ENCODE measurements around the gene FOXJ3. TPM values are rescaled to one million over a fixed set of nuclear protein-coding genes. Genes with fewer than 3 reads are reported as not detected.

Gene FOXJ3
- total and polyA plus RNA-seq, 2 donors (not counting 1 experiment from before 2014, with no cell fraction given): 22.6 to 29.5 TPM

DNA sequence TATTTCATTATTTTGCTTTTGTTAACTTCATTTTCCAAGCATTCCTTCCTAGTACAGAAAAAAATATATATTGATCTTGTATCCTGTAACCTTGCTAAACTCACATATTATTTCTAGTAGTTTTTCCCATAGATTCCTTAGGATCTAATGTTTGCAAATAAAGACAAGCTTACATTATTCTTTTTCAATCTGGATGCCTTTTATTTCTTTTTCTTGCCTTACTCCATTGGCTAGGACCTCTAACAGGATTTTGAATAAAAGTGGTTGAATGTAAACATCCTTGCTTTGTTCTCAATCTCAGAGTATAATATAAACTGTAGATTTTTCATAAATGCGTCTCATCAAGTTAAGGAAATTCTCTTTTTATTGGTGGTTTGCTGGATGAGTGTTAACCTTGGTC, 96.0 kb downstream of the FOXJ3 start:
- Histone ChIP-seq H3K4me2 (ENCODE audit: extremely low read depth, insufficient read depth, low read length) (no peak overlapping the region), H3K27ac (ENCODE audit: insufficient read depth, low read length) (no peak overlapping the region), H2AFZ (ENCODE audit: low read length) (no peak overlapping the region), H3K4me3 (replicated peaks in 1 of 4; ENCODE audit: control extremely low read depth in 1 of 4, insufficient read depth in 1 of 4, low read depth in 3 of 4, low read length in 4 of 4) (no peak overlapping the region), H3K36me3 (ENCODE audit: control insufficient read depth, insufficient read depth, low read length) (peaks cover 2% of the 10 kb centered on the region), H3K79me2 (ENCODE audit: control insufficient read depth, insufficient read depth, low read length) (peaks cover 21% of the 10 kb centered on the region), H3K9me3 (ENCODE audit: control insufficient read depth, insufficient read depth, low read depth, low read length) (no peaks in the 10 kb centered on the region), H4K20me1 (ENCODE audit: control insufficient read depth, extremely low read depth, insufficient read depth, low read length) (no peaks in the 10 kb centered on the region), H3K27me3 (ENCODE audit: control insufficient read depth, insufficient read depth, low read length) (no peaks in the 10 kb centered on the region), H3K4me1 (ENCODE audit: control insufficient read depth, extremely low read depth, insufficient read depth, low read length) (no peaks in the 10 kb centered on the region), H3K9ac (ENCODE audit: insufficient read depth, low read length) (no peak overlapping the region)
- TF ChIP-seq EZH2 (IDR thresholded peaks at IDR 0.05; ENCODE audit: low read length, missing control alignments): no peak
- TF ChIP-seq, protein P1, sequence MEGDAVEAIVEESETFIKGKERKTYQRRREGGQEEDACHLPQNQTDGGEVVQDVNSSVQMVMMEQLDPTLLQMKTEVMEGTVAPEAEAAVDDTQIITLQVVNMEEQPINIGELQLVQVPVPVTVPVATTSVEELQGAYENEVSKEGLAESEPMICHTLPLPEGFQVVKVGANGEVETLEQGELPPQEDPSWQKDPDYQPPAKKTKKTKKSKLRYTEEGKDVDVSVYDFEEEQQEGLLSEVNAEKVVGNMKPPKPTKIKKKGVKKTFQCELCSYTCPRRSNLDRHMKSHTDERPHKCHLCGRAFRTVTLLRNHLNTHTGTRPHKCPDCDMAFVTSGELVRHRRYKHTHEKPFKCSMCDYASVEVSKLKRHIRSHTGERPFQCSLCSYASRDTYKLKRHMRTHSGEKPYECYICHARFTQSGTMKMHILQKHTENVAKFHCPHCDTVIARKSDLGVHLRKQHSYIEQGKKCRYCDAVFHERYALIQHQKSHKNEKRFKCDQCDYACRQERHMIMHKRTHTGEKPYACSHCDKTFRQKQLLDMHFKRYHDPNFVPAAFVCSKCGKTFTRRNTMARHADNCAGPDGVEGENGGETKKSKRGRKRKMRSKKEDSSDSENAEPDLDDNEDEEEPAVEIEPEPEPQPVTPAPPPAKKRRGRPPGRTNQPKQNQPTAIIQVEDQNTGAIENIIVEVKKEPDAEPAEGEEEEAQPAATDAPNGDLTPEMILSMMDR (conservative IDR thresholded peaks at IDR 0.05 in 1 of 2, IDR thresholded peaks at IDR 0.05 in 1 of 2; ENCODE audit: low read depth in 1 of 2, low read length in 2 of 2): no peak
- DNase-seq (ENCODE audit: low read depth in 2 of 2): no peak

DNA sequence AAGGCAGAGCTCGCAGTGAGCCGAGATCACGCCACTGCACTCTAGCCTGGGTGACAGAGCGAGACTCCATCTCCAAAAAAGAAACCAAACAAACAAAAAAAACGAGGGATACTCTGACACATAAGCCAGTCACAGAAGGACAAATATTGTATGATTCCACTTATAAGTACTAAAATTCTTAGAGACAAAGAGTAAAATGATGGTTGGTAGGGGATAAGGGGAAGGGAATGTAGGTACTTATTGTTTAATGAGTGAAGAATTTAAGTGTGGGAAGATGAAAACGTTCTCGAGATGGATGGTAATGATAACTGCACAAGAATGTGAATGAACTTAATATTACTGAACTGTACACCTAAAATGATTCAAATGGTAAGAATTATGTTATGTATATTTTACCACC, 103.8 kb downstream of the FOXJ3 start:
- no peak overlapping the region for H3K4me3 ChIP-seq (replicated peaks in 1 of 4; ENCODE audit: control extremely low read depth in 1 of 4, insufficient read depth in 1 of 4, low read depth in 3 of 4, low read length in 4 of 4)
- peaks cover 3% of the 10 kb centered on the region for H3K79me2 ChIP-seq (ENCODE audit: control insufficient read depth, insufficient read depth, low read length)
- no peak overlapping the region for H3K9ac ChIP-seq (ENCODE audit: insufficient read depth, low read length)
- H3K9me3 ChIP-seq (ENCODE audit: control insufficient read depth, insufficient read depth, low read depth, low read length): no peaks in the 10 kb centered on the region
- H3K27ac ChIP-seq (ENCODE audit: insufficient read depth, low read length): no peak overlapping the region
- H3K36me3 ChIP-seq (ENCODE audit: control insufficient read depth, insufficient read depth, low read length): no peaks in the 10 kb centered on the region
- H2AFZ ChIP-seq (ENCODE audit: low read length): no peak overlapping the region
- no peaks in the 10 kb centered on the region for H4K20me1 ChIP-seq (ENCODE audit: control insufficient read depth, extremely low read depth, insufficient read depth, low read length)
- H3K27me3 ChIP-seq (ENCODE audit: control insufficient read depth, insufficient read depth, low read length): no peaks in the 10 kb centered on the region
- peaks cover 4% of the 10 kb centered on the region for H3K4me1 ChIP-seq (ENCODE audit: control insufficient read depth, extremely low read depth, insufficient read depth, low read length)
- peak in 1 of 2 donors; percentile 89 for DNase-seq (ENCODE audit: low read depth in 2 of 2)
- H3K4me2 ChIP-seq (ENCODE audit: extremely low read depth, insufficient read depth, low read length): no peak overlapping the region
- TF ChIP-seq, protein P1 (conservative IDR thresholded peaks at IDR 0.05 in 1 of 2, IDR thresholded peaks at IDR 0.05 in 1 of 2; ENCODE audit: low read depth in 1 of 2, low read length in 2 of 2): no peak
- TF ChIP-seq EZH2 (IDR thresholded peaks at IDR 0.05; ENCODE audit: low read length, missing control alignments): no peak

DNA sequence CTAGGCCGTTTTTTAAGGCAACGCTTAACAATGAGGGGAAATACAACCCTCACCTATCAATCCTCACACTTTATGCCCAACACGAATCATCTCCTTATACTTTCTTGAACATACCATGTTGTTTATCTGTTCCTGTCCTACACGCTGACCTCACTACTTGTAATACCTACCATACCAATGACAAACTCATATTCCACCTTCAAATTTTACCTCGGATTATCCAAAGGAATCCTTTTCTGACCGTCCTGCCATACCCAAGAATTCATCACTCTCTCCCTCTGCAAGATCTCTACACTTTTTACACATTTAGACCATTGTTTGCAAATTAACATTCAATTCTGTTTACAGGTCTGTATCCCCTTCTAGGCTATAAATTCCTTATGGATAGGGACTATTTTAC, 106.1 kb downstream of the FOXJ3 start:
- Histone ChIP-seq H3K4me1 (ENCODE audit: control insufficient read depth, extremely low read depth, insufficient read depth, low read length) (peaks cover 4% of the 10 kb centered on the region), H3K4me3 (replicated peaks in 1 of 4; ENCODE audit: control extremely low read depth in 1 of 4, insufficient read depth in 1 of 4, low read depth in 3 of 4, low read length in 4 of 4) (no peak overlapping the region), H2AFZ (ENCODE audit: low read length) (no peak overlapping the region), H3K79me2 (ENCODE audit: control insufficient read depth, insufficient read depth, low read length) (peaks cover 3% of the 10 kb centered on the region), H4K20me1 (ENCODE audit: control insufficient read depth, extremely low read depth, insufficient read depth, low read length) (no peaks in the 10 kb centered on the region), H3K9me3 (ENCODE audit: control insufficient read depth, insufficient read depth, low read depth, low read length) (no peaks in the 10 kb centered on the region), H3K4me2 (ENCODE audit: extremely low read depth, insufficient read depth, low read length) (no peak overlapping the region), H3K9ac (ENCODE audit: insufficient read depth, low read length) (no peak overlapping the region), H3K36me3 (ENCODE audit: control insufficient read depth, insufficient read depth, low read length) (no peaks in the 10 kb centered on the region), H3K27ac (ENCODE audit: insufficient read depth, low read length) (no peak overlapping the region), H3K27me3 (ENCODE audit: control insufficient read depth, insufficient read depth, low read length) (no peaks in the 10 kb centered on the region)
- DNase-seq (ENCODE audit: low read depth in 2 of 2): no peak
- TF ChIP-seq EZH2 (IDR thresholded peaks at IDR 0.05; ENCODE audit: low read length, missing control alignments): no peak
- TF ChIP-seq, protein P1 (conservative IDR thresholded peaks at IDR 0.05 in 1 of 2, IDR thresholded peaks at IDR 0.05 in 1 of 2; ENCODE audit: low read depth in 1 of 2, low read length in 2 of 2): no peak
